Fibroblast of gingiva (primary cell): ENCODE measurements around the gene THSD7A.

Experiments used
- DNase-seq: peaks from one replicate; pipeline ENCODE4 v3.0.0-alpha.2; 2011; ENCODE audit warnings: low read depth

Gene THSD7A

DNA sequence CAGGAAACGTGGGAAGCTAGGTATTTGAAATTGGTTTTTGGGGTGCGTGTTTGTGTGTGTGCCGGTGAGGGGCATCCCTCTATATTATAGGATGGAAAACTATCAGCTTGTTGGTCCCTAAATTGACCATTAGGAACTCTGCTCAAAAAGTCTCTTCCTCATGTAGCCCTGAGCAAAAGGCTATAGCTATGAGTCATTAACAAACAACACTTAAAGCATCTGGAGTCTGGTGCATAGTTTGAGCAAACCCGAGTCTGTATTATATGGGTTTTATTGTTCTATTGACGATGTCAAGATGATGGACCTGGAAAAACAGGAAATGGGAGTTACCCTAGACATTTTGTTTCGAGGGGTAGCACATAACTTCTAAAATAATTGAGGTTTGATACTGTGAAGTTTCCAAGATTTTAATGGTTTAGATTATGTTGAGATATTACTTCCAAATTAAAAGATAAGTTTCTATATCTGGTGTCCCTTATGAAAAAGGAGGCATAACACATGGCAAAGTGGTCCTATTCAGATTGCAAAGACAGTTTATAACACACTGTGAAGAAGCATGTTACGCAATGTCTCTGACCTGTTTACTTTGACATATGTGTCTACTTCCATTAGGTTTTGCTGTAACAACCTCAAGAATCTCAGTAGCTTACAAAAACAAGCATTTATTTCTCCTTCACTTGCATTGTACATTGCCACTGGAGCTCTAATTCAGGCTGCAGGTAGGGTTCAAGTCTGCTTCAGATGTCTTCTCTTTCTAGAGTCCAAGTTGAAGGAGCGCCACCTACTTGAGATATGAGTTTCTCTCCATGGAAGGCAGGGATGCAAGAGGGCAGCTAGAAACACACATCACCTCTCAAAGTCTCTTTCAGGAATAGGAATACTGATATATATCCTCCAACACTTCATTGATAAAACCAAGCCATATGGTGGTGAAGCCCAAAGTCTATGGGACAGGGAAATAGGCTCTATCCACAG lies 500.6 kb downstream of the THSD7A start:
- DNase-seq, result no peak

DNA sequence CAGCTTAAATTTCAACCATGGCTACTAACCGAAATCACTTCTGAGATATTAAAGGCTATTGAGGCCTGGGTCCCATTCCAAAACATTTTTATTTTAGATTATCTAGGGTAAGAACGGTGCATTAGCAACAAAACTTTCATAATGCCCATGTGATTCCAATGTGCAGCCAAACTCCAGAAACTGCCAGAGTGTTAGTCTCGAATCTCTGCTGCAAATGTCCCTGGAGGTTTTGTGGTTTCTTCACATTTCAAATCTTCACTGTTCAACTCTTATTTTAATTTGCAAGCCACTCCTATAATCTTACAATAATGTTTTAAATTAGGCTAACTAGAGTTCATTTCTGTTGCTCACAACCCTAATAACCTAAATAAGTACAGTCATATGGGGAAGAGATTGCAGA lies 501.3 kb downstream of the THSD7A start:
- no peak for DNase-seq

DNA sequence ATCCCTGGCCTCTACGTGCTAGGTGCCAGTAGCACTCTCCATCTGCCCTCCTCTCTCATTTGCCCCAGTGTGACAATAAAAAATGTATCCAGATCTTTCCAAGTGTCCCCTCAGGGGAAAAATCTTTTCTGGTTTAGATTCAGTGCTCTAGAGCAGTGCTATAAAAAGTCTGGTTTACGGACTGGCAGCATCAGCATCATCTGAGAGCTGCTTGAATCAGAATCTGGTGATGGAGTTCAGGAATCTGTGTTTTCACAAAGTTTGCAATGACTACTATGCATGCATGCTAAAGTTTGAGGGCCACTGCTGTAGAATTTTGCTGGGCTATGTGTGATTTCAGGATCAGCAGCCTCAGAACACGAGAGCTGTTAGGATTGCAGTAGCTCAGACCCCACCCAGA lies 501.8 kb downstream of the THSD7A start:
- DNase-seq, result no peak

DNA sequence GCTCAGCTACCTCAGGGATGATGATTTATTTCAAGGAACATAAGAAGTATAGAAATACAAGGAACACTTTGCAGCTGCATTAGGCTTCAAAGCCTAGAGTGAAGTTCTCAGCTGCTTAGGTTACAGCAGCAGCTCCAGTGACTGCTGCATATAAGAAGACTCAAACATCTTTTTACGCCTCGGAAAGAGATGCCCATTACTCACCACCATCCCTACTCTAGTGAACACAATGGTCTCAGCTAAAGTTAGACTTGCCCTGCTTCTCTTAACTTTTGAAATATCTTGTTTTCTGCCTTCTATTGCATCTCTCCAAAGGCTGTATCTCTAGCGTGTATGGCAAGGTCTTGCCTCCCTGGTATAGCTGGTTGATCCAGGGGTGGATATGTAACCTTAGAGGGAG lies 502.4 kb downstream of the THSD7A start:
- DNase-seq, result no peak

DNA sequence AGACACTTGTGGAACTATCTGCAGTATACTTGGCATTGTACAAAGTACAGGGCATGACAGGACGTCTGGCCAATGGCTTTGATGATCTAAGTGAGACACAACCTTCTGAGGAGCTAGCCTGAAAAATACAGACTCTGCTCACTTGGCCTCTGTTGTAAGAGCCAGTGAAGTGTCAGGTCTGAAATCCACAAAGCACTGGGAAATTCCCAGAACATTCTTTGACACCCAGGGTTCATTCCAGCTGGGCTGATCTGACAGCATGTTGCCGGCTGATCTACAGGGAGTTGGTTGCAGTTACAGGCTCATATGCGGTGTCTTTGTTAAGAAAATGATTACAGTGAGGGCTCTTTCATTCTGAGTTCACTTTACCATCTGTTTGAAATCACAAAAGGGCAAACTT lies 503.7 kb downstream of the THSD7A start:
- no peak for DNase-seq

DNA sequence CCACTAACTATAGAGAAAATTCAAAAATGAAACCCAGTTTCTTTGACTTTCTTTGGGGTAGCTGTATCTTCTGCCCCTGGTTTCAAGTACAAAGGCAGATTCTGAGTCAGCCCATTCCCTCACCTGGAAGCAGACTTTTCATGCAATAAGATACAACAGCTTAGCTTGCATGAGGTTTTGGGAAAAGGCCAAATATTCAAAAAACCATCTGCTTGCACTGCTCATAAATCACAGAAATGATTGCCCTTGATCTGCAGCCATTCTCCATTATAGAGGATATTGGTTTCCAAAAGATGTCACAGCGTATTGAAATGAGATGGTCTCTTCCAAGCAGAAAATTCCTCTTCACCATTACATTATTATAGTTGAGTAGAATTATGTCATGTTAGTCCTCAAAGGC lies 504.4 kb downstream of the THSD7A start:
- DNase-seq, result no peak
